Mesendoderm (in vitro differentiated cells): ENCODE data around the gene OTUD5.

Source experiments
- DNase-seq: peaks from one replicate; pipeline ENCODE4 v3.0.0; 2013
- H2AK5ac ChIP-seq: 2 replicates; pipeline ENCODE4 v1.6.1; 2013; ENCODE audit warnings: low read length, inconsistent platforms
- H2BK120ac ChIP-seq: 2 replicates; pipeline ENCODE4 v1.6.1; 2013; ENCODE audit warnings: low read depth, mild to moderate bottlenecking, low read length, moderate library complexity, mixed read lengths
- H2BK15ac ChIP-seq: replicated peaks from 2 replicates; pipeline ENCODE4 v1.6.1; 2013; ENCODE audit warnings: low read depth, mild to moderate bottlenecking, moderate library complexity
- H2BK5ac ChIP-seq: 2 replicates; pipeline ENCODE4 v1.6.1; 2013; ENCODE audit warnings: low read length, inconsistent platforms
- H3K18ac ChIP-seq: 2 replicates; pipeline ENCODE4 v1.6.1; 2013; ENCODE audit warnings: mild to moderate bottlenecking, low read length, mixed read lengths
- H3K23ac ChIP-seq: one replicate; pipeline ENCODE4 v1.6.1; 2013; ENCODE audit warnings: low read length
- H3K27ac ChIP-seq: 2 replicates; pipeline ENCODE4 v1.5.1; 2013; ENCODE audit warnings: low read depth, mild to moderate bottlenecking, inconsistent platforms, low read length, moderate library complexity
- H3K27me3 ChIP-seq: 2 replicates; pipeline ENCODE4 v1.6.1; 2013; ENCODE audit warnings: low read length, control low read depth, mild to moderate bottlenecking, inconsistent platforms; ENCODE audit not compliant: insufficient read depth, poor library complexity
- H3K36me3 ChIP-seq: 2 replicates; pipeline ENCODE4 v1.6.1; 2013; ENCODE audit warnings: low read length, inconsistent platforms; ENCODE audit not compliant: control insufficient read depth, insufficient read depth
- H3K4ac ChIP-seq: one replicate; pipeline ENCODE4 v1.6.1; 2013; ENCODE audit warnings: low read depth, mild to moderate bottlenecking, low read length, moderate library complexity
- H3K4me1 ChIP-seq: 2 replicates; pipeline ENCODE4 v1.6.1; 2013; ENCODE audit warnings: low read depth, low read length, inconsistent platforms; ENCODE audit not compliant: control insufficient read depth
- H3K4me2 ChIP-seq: 2 replicates; pipeline ENCODE4 v1.6.1; 2013; ENCODE audit warnings: low read length
- H3K4me3 ChIP-seq: 2 replicates; pipeline ENCODE4 v1.5.1; 2013; ENCODE audit warnings: mild to moderate bottlenecking, low read length
- H3K56ac ChIP-seq: one replicate; pipeline ENCODE4 v1.6.1; 2013; ENCODE audit warnings: low read length
- H3K79me1 ChIP-seq: 2 replicates; pipeline ENCODE4 v1.6.1; 2013; ENCODE audit warnings: low read length, inconsistent platforms
- H3K79me2 ChIP-seq: 2 replicates; pipeline ENCODE4 v1.6.1; 2013; ENCODE audit warnings: mild to moderate bottlenecking, low read length; ENCODE audit not compliant: control insufficient read depth, insufficient read depth
- H3K9ac ChIP-seq: 2 replicates; pipeline ENCODE4 v1.6.1; 2013; ENCODE audit warnings: low read length, inconsistent platforms
- H4K5ac ChIP-seq: one replicate; pipeline ENCODE4 v1.6.1; 2013; ENCODE audit warnings: low read length
- H4K8ac ChIP-seq: one replicate; pipeline ENCODE4 v1.6.1; 2013; ENCODE audit warnings: low read depth, mild to moderate bottlenecking, control low read depth, low read length, moderate library complexity
- WGBS: extraction: QIAGEN DNeasy Blood & Tissue Kit; methylation state at CpG from one replicate; pipeline ENCODE4 v1.1.7; 2013; ENCODE audit warnings: low lambda C conversion rate, missing lambda C conversion rate; ENCODE audit not compliant: insufficient coverage; ENCODE audit errors: extremely low coverage; 5-methylcytosine and 5-hydroxymethylcytosine counted together

OTUD5 gene

DNA sequence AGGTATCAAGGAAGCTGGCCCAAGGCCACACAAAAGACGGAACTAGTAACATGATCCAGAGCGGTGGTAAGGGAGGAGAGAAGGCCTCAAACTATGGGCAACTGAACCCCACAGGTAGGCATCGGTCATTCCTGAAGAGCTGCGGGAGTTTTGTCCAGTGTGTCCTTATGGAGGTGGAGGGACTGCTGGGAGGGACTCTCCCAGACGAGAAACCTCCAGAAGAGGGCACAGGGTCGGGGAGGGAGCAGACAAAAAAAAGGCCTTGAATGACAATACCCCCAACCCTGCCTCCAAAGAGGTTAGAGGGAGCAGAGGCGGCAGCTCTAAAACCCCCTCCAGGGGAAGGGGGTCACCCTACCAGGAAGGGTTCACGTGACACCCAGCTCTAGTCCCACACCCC lies 53.2 kb downstream of the OTUD5 start:
- WGBS, result no CpG with 5 or more reads among the region's 8 CpGs
- Histone ChIP-seq H2BK120ac (no peak overlapping the region), H3K27me3 (no peaks in the 10 kb centered on the region), H4K5ac (no peak overlapping the region), H3K23ac (no peak overlapping the region), H3K79me1 (no peaks in the 10 kb centered on the region), H3K4me2 (no peak overlapping the region), H3K79me2 (peaks cover 3% of the 10 kb centered on the region), H3K27ac (no peak overlapping the region), H3K4ac (no peak overlapping the region), H3K4me3 (no peak overlapping the region), H2BK15ac (no peak overlapping the region), H3K4me1 (no peaks in the 10 kb centered on the region), H4K8ac (no peak overlapping the region), H2AK5ac (no peak overlapping the region), H3K56ac (no peak overlapping the region), H3K18ac (no peak overlapping the region), H3K9ac (no peak overlapping the region), H2BK5ac (no peak overlapping the region), H3K36me3 (peaks cover 2% of the 10 kb centered on the region)
- DNase-seq, result no peak

- peaks cover 2% of the 10 kb centered on the region for H3K36me3 ChIP-seq
- peaks cover 6% of the 10 kb centered on the region for H3K79me2 ChIP-seq
- no peak overlapping the region for H2BK5ac ChIP-seq
- H3K4me3 ChIP-seq, result no peak overlapping the region
- no peak overlapping the region for H3K4me2 ChIP-seq
- no peak for DNase-seq
- no peak overlapping the region for H2BK120ac ChIP-seq
- no peak overlapping the region for H2BK15ac ChIP-seq
- H3K79me1 ChIP-seq, result no peaks in the 10 kb centered on the region
- H3K27me3 ChIP-seq, result no peaks in the 10 kb centered on the region
- no peak overlapping the region for H3K56ac ChIP-seq
- no peak overlapping the region for H4K5ac ChIP-seq
- H3K4me1 ChIP-seq, result no peaks in the 10 kb centered on the region
- no peak overlapping the region for H3K9ac ChIP-seq
- no peak overlapping the region for H3K4ac ChIP-seq
- no peak overlapping the region for H3K27ac ChIP-seq
- no peak overlapping the region for H4K8ac ChIP-seq
- no peak overlapping the region for H2AK5ac ChIP-seq
- no peak overlapping the region for H3K18ac ChIP-seq
- no peak overlapping the region for H3K23ac ChIP-seq
- WGBS, result no CpG with 5 or more reads among the region's 6 CpGs
Observed at GRCh38 chrX:48903290-48903689, 54.1 kb downstream of the OTUD5 start.

DNA sequence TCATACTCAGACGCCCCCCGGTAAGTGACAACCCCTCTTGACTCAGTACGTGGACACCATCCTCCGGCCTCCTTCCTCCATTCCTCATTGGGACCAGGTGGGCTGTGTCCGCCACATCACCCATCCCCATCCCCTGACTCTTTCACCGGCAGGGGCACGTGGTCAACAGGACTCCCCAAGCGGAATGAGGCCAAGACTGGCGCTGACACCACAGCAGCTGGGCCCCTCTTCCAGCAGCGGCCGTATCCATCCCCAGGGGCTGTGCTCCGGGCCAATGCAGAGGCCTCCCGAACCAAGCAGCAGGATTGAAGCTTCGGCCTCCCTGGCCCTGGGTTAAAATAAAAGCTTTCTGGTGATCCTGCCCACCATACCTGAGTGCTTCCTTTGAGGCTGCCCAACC lies 54.6 kb downstream of the OTUD5 start:
- Histone ChIP-seq H3K27me3 (no peaks in the 10 kb centered on the region), H2BK15ac (no peak overlapping the region), H3K4me3 (no peak overlapping the region), H2BK5ac (no peak overlapping the region), H3K4ac (no peak overlapping the region), H3K56ac (no peak overlapping the region), H3K27ac (no peak overlapping the region), H3K36me3 (peaks cover 2% of the 10 kb centered on the region), H4K5ac (no peak overlapping the region), H3K18ac (no peak overlapping the region), H3K79me2 (peaks cover 6% of the 10 kb centered on the region), H4K8ac (no peak overlapping the region), H3K23ac (no peak overlapping the region), H3K79me1 (no peaks in the 10 kb centered on the region), H2AK5ac (no peak overlapping the region), H3K4me2 (no peak overlapping the region), H2BK120ac (no peak overlapping the region), H3K9ac (no peak overlapping the region), H3K4me1 (no peaks in the 10 kb centered on the region)
- WGBS, result no CpG with 5 or more reads among the region's 14 CpGs
- DNase-seq, result no peak

DNA sequence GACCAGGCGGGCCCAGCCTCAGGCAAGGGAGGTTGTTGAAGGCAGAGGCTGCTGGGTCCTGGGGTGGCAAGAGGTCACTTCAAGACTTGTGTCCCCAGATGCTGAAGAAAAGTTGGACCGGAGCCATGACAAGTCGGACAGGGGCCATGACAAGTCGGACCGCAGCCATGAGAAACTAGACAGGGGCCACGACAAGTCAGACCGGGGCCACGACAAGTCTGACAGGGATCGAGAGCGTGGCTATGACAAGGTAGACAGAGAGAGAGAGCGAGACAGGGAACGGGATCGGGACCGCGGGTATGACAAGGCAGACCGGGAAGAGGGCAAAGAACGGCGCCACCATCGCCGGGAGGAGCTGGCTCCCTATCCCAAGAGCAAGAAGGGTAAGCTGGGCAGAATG lies 55.3 kb downstream of the OTUD5 start:
- Histone ChIP-seq H3K79me2 (peaks cover 6% of the 10 kb centered on the region), H4K5ac (no peak overlapping the region), H3K27ac (no peak overlapping the region), H3K27me3 (no peaks in the 10 kb centered on the region), H2AK5ac (no peak overlapping the region), H2BK15ac (no peak overlapping the region), H3K23ac (no peak overlapping the region), H3K56ac (no peak overlapping the region), H2BK120ac (no peak overlapping the region), H3K4ac (no peak overlapping the region), H3K79me1 (no peaks in the 10 kb centered on the region), H3K4me2 (no peak overlapping the region), H3K18ac (no peak overlapping the region), H3K36me3 (peaks cover 2% of the 10 kb centered on the region), H4K8ac (no peak overlapping the region), H2BK5ac (no peak overlapping the region), H3K9ac (no peak overlapping the region), H3K4me1 (no peaks in the 10 kb centered on the region), H3K4me3 (no peak overlapping the region)
- no peak for DNase-seq
- WGBS, result no CpG with 5 or more reads among the region's 20 CpGs

GRCh38 chrX:48901069-48901468 lies 56.3 kb downstream of the OTUD5 start:
- H3K23ac ChIP-seq, result no peak overlapping the region
- H3K79me2 ChIP-seq, result peaks cover 10% of the 10 kb centered on the region
- H3K4ac ChIP-seq, result no peak overlapping the region
- H3K27me3 ChIP-seq, result no peaks in the 10 kb centered on the region
- no peak overlapping the region for H4K5ac ChIP-seq
- H2BK120ac ChIP-seq, result no peak overlapping the region
- H2AK5ac ChIP-seq, result no peak overlapping the region
- no peak overlapping the region for H3K27ac ChIP-seq
- H3K18ac ChIP-seq, result no peak overlapping the region
- H3K4me2 ChIP-seq, result no peak overlapping the region
- H3K79me1 ChIP-seq, result no peaks in the 10 kb centered on the region
- no peak overlapping the region for H3K4me3 ChIP-seq
- no CpG with 5 or more reads among the region's 7 CpGs for WGBS
- DNase-seq, result no peak
- H3K36me3 ChIP-seq, result peaks cover 2% of the 10 kb centered on the region
- no peak overlapping the region for H4K8ac ChIP-seq
- H3K4me1 ChIP-seq, result no peaks in the 10 kb centered on the region
- no peak overlapping the region for H2BK15ac ChIP-seq
- no peak overlapping the region for H2BK5ac ChIP-seq
- no peak overlapping the region for H3K56ac ChIP-seq
- no peak overlapping the region for H3K9ac ChIP-seq

DNA sequence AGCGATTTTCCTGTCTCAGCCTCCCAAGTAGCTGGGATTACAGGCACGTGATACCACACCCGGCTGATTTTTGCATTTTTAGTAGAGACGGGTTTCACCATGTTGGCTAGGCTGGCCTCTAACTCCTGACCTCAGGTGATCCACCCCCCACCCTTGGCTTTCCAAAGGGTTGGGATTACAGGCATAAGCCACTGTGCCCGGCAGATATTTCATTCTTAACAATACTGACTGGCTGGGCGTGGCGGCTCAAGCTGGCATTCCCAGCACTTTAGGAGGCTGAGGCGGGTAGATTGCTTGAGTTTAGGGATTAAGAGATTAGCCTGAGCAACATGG lies 58.4 kb downstream of the OTUD5 start:
- H3K4me2 ChIP-seq, result no peak overlapping the region
- H2BK5ac ChIP-seq, result no peak overlapping the region
- WGBS, result no CpG with 5 or more reads among the region's 8 CpGs
- H3K79me1 ChIP-seq, result no peaks in the 10 kb centered on the region
- H3K4me3 ChIP-seq, result no peak overlapping the region
- no peak overlapping the region for H2BK120ac ChIP-seq
- H3K9ac ChIP-seq, result no peak overlapping the region
- H4K8ac ChIP-seq, result no peak overlapping the region
- H3K56ac ChIP-seq, result no peak overlapping the region
- no peak for DNase-seq
- no peak overlapping the region for H4K5ac ChIP-seq
- no peak overlapping the region for H3K18ac ChIP-seq
- H3K23ac ChIP-seq, result no peak overlapping the region
- H3K79me2 ChIP-seq, result peaks cover 10% of the 10 kb centered on the region
- no peak overlapping the region for H2BK15ac ChIP-seq
- no peak overlapping the region for H2AK5ac ChIP-seq
- no peak overlapping the region for H3K27ac ChIP-seq
- no peak overlapping the region for H3K4ac ChIP-seq
- no peaks in the 10 kb centered on the region for H3K4me1 ChIP-seq
- H3K36me3 ChIP-seq, result peaks cover 2% of the 10 kb centered on the region
- H3K27me3 ChIP-seq, result no peaks in the 10 kb centered on the region
